Panc1 (cell line): ENCODE data around the gene CYP2A6. TPM values are rescaled to one million over a fixed set of nuclear protein-coding genes. Genes with fewer than 3 reads are reported as not detected.
"Not testable (repeated sequence)": the region's sequence is repeated elsewhere in the genome, so short reads cannot be mapped to it uniquely, and the experiment has no call there.

Experiments
- ATAC-seq: fragments of 200-7000 bp; cut with Tn5 transposase; 2 replicates; pipeline ENCODE4 v1.9.1; 2020; ENCODE audit warnings: mild to moderate bottlenecking, moderate library complexity
- BruUV-seq: library from RNA; stranded (reverse); fragments of 400-500 nt; replicated peaks from 2 replicates; lab custom pipeline; 2021; lab: Mats Ljungman, UMichigan
- CTCF ChIA-PET: fragments of 300-600 bp; sonication (Branson Sonifier 250); formaldehyde crosslinking; loops from one replicate; lab custom pipeline; 2022; ENCODE audit warnings: antibody characterized with exemption; lab: Charles Lee
- POLR2A ChIA-PET: fragments of 300-600 bp; sonication (Branson Sonifier 250); formaldehyde crosslinking; loops from one replicate; lab custom pipeline; 2022; ENCODE audit warnings: antibody characterized with exemption; lab: Charles Lee
- DNase-seq: peaks from one replicate; pipeline ENCODE4 v3.0.0-alpha.2; 2010; ENCODE audit warnings: low read depth, low spot score
- H3K27ac ChIP-seq: 2 replicates; pipeline ENCODE4 v1.5.1; 2011; ENCODE audit warnings: mild to moderate bottlenecking, low read length, inconsistent platforms
- H3K27me3 ChIP-seq: fragments of 200-500 bp; sonication (Bioruptor generic); 2 replicates; pipeline ENCODE4 v1.6.0; 2014; ENCODE audit warnings: low read length, inconsistent platforms; ENCODE audit not compliant: control insufficient read depth, insufficient read depth
- H3K36me3 ChIP-seq: fragments of 200-500 bp; sonication (Bioruptor generic); 2 replicates; pipeline ENCODE4 v1.5.1; 2014; ENCODE audit warnings: inconsistent platforms, mild to moderate bottlenecking, low read length, moderate library complexity; ENCODE audit not compliant: control insufficient read depth, insufficient read depth
- H3K4me1 ChIP-seq: 2 replicates; pipeline ENCODE4 v1.5.1; 2011; ENCODE audit warnings: inconsistent platforms, mild to moderate bottlenecking, low read length, moderate library complexity; ENCODE audit not compliant: control insufficient read depth, insufficient read depth
- H3K4me3 ChIP-seq, 2 experiments: 2 replicates each; pipeline ENCODE4 v1.5.1; 2011 to 2012; ENCODE audit warnings: low read depth in 2 of 2, low read length in 2 of 2, mild to moderate bottlenecking in 2 of 2, inconsistent platforms in 1 of 2, moderate library complexity in 1 of 2
- H3K9me3 ChIP-seq: fragments of 200-500 bp; sonication (Bioruptor generic); 2 replicates; pipeline ENCODE4 v1.5.1; 2014; ENCODE audit warnings: low read depth, mild to moderate bottlenecking, inconsistent platforms, low read length, moderate library complexity; ENCODE audit not compliant: control insufficient read depth, insufficient read depth
- CTCF ChIP-seq: fragments of 450-650 bp; IDR thresholded peaks from 2 replicates; pipeline ENCODE4 v1.5.1; 2017; ENCODE audit warnings: mild to moderate bottlenecking
- POLR2AphosphoS5 ChIP-seq: IDR thresholded peaks from 2 replicates; pipeline ENCODE4 v1.6.1; 2012; ENCODE audit warnings: mild to moderate bottlenecking, low read depth, low read length, moderate library complexity
- REST ChIP-seq, 2 experiments: IDR thresholded peaks; 2 replicates each; pipeline ENCODE4 v1.6.1; 2011 to 2012; ENCODE audit warnings: low read depth in 2 of 2, control low read depth in 1 of 2, low read length in 1 of 2, mild to moderate bottlenecking in 1 of 2, moderate library complexity in 1 of 2; ENCODE audit not compliant: insufficient read depth in 1 of 2
- SIN3A ChIP-seq: IDR thresholded peaks from 2 replicates; pipeline ENCODE4 v1.6.1; 2012; ENCODE audit warnings: low read depth, mild to moderate bottlenecking, low read length, moderate library complexity, borderline replicate concordance; ENCODE audit not compliant: insufficient read depth
- TCF7L2 ChIP-seq: IDR thresholded peaks from 2 replicates; pipeline ENCODE4 v1.6.1; 2011; ENCODE audit warnings: mild to moderate bottlenecking, low read depth, low read length, inconsistent platforms
- in situ Hi-C: cut with HindIII; loops from 2 replicates; pipeline ENCODE4 v1.10.0; 2016; ENCODE audit warnings: low sequenced_read_pairs, low pct_unique_long_range_greater_than_20kb
- intact Hi-C: fragments of 100-400 bp; cut with micrococcal nuclease; formaldehyde crosslinking; loops from one replicate; pipeline ENCODE4 v1.10.0; 2022; ENCODE audit not compliant: unreplicated experiment
- total RNA-seq: library from RNA; stranded (reverse); gene quantifications from one replicate; pipeline ENCODE4 v1.2.1, GENCODE V29; 2021; ENCODE audit not compliant: unreplicated experiment

Gene CYP2A6
- total RNA-seq, 1 experiment from 2014 or later, result 0.41 TPM

- H3K9me3 ChIP-seq, H3K27me3 ChIP-seq, POLR2A ChIA-PET, BruUV-seq, in situ Hi-C loops, intact Hi-C loops, H3K36me3 ChIP-seq, CTCF ChIA-PET, DNase-seq: not testable (repeated sequence)
- TF ChIP-seq POLR2AphosphoS5, result peak; percentile 49; the same call in 1 of the 2 replicates
- peak overlapping the region; percentile 77 for H3K27ac ChIP-seq
- peaks cover 16% of the 10 kb centered on the region for H3K4me1 ChIP-seq
- ATAC-seq, result peak; percentile 86
- peak overlapping the region; percentile 27 to 41 for H3K4me3 ChIP-seq
These were observed 39.4 kb downstream of the CYP2A6 start for GRCh38 chr19:40810649-40811408.

GRCh38 chr19:40810160-40810559 is 40.1 kb downstream of the CYP2A6 start:
- Histone ChIP-seq H3K27me3 (no peaks in the 10 kb centered on the region), H3K9me3 (no peaks in the 10 kb centered on the region), H3K4me3 (peak overlapping the region; percentile 27 to 41), H3K27ac (peak overlapping the region; percentile 69), H3K36me3 (no peaks in the 10 kb centered on the region), H3K4me1 (peaks cover 23% of the 10 kb centered on the region)
- CTCF ChIA-PET, result no interaction called here
- TF ChIP-seq REST (IDR thresholded peaks at IDR 0.05; ENCODE audit: insufficient read depth in 1 of 2, low read depth in 2 of 2, low read length in 1 of 2) (no peak), POLR2AphosphoS5 (no peak; the same call in 1 of the 2 replicates), CTCF (no peak), SIN3A (no peak), TCF7L2 (no peak)
- ATAC-seq, result 0 out of 2 replicates have a peak, but pooled peaks have one; percentile 2
- in situ Hi-C loops (no loop called here), intact Hi-C loops (no loop called here)
- POLR2A ChIA-PET, result no interaction called here
- no peak for DNase-seq
- BruUV-seq, result TSS peak; percentile 76
